Measurements from ENCODE around the gene RPS6KA1.

RPS6KA1 gene

GRCh38 chr1:26543462-26543861, 13.9 kb downstream of the RPS6KA1 start:
- no peak for TF ChIP-seq CTCF (IDR thresholded peaks at IDR 0.05; ENCODE audit: low read depth, low read length)
- H3K4me3 ChIP-seq (ENCODE audit: low read depth, low read length), result no peak overlapping the region

GRCh38 chr1:26544126-26544525, 14.6 kb downstream of the RPS6KA1 start:
- no peak overlapping the region for H3K4me3 ChIP-seq (ENCODE audit: low read depth, low read length)
- no peak for TF ChIP-seq CTCF (IDR thresholded peaks at IDR 0.05; ENCODE audit: low read depth, low read length)

GRCh38 chr1:26545969-26546323, 16.4 kb downstream of the RPS6KA1 start:
- no peak for TF ChIP-seq CTCF (IDR thresholded peaks at IDR 0.05; ENCODE audit: low read depth, low read length)
- no peak overlapping the region for H3K4me3 ChIP-seq (ENCODE audit: low read depth, low read length)

- H3K4me3 ChIP-seq (ENCODE audit: low read depth, low read length), result no peak overlapping the region
These were observed 16.8 kb downstream of the RPS6KA1 start for GRCh38 chr1:26546375-26546774.

GRCh38 chr1:26546819-26547218, 17.3 kb downstream of the RPS6KA1 start:
- no peak for TF ChIP-seq CTCF (IDR thresholded peaks at IDR 0.05; ENCODE audit: low read depth, low read length)
- no peak overlapping the region for H3K4me3 ChIP-seq (ENCODE audit: low read depth, low read length)

More at GRCh38 chr1:26546375-26546774, 16.8 kb downstream of the RPS6KA1 start:
- no peak for TF ChIP-seq CTCF (IDR thresholded peaks at IDR 0.05; ENCODE audit: low read depth, low read length)

- H3K4me3 ChIP-seq (ENCODE audit: low read depth, low read length), result no peak overlapping the region
- no peak for TF ChIP-seq CTCF (IDR thresholded peaks at IDR 0.05; ENCODE audit: low read depth, low read length)
These were observed 19.3 kb downstream of the RPS6KA1 start for GRCh38 chr1:26548841-26549240.

GRCh38 chr1:26550946-26551345, 21.4 kb downstream of the RPS6KA1 start:
- no peak overlapping the region for H3K4me3 ChIP-seq (ENCODE audit: low read depth, low read length)
- TF ChIP-seq CTCF (IDR thresholded peaks at IDR 0.05; ENCODE audit: low read depth, low read length), result no peak
